22Rv1 (cell line): ENCODE measurements around the gene ARHGEF10L.

Experiments
- H3K27ac ChIP-seq: fragments of 450-650 bp; 2 replicates; pipeline ENCODE4 v1.5.1; 2017
- CTCF ChIP-seq: fragments of 450-650 bp; IDR thresholded peaks from 2 replicates; pipeline ENCODE4 v1.5.1; 2017; ENCODE audit warnings: mild to moderate bottlenecking
- ZFX ChIP-seq: fragments of 450-650 bp; IDR thresholded peaks from 2 replicates; pipeline ENCODE4 v1.6.1; 2017; ENCODE audit warnings: antibody characterized with exemption, borderline replicate concordance

Gene ARHGEF10L

GRCh38 chr1:17692645-17693044 is 153.1 kb downstream of the ARHGEF10L start:
- TF ChIP-seq ZFX (no peak), CTCF (no peak)
- no peak overlapping the region for H3K27ac ChIP-seq

GRCh38 chr1:17696417-17697301 is 157.2 kb downstream of the ARHGEF10L start:
- TF ChIP-seq ZFX (no peak), CTCF (no peak)
- H3K27ac ChIP-seq, result no peak overlapping the region

- TF ChIP-seq ZFX (no peak), CTCF (no peak)
- no peak overlapping the region for H3K27ac ChIP-seq
Observed at GRCh38 chr1:17697458-17697857, 158.0 kb downstream of the ARHGEF10L start.

- TF ChIP-seq ZFX, result no peak
- no peak for TF ChIP-seq CTCF
- H3K27ac ChIP-seq, result no peak overlapping the region
Observed at GRCh38 chr1:17699581-17699980, 160.1 kb downstream of the ARHGEF10L start.

GRCh38 chr1:17700945-17701810 is 161.7 kb downstream of the ARHGEF10L start:
- no peak overlapping the region for H3K27ac ChIP-seq
- TF ChIP-seq ZFX (no peak), CTCF (no peak)

GRCh38 chr1:17704176-17704575 is 164.7 kb downstream of the ARHGEF10L start:
- TF ChIP-seq CTCF, result no peak
- TF ChIP-seq ZFX, result no peak
- no peak overlapping the region for H3K27ac ChIP-seq

- H3K27ac ChIP-seq, result no peak overlapping the region
- TF ChIP-seq ZFX (no peak), CTCF (no peak)
Observed at GRCh38 chr1:17706445-17706844, 166.9 kb downstream of the ARHGEF10L start.
